Smooth muscle cell of the brain vasculature (primary cell): Measurements from ENCODE around the gene TLE3.
"Not testable (repeated sequence)": the region's sequence is repeated elsewhere in the genome, so short reads cannot be mapped to it uniquely, and the experiment has no call there.

Experiments
- DNase-seq: peaks from one replicate; pipeline ENCODE4 v3.0.0-alpha.2; 2012; ENCODE audit warnings: low read depth, low spot score

TLE3 gene

GRCh38 chr15:70097321-70098152 lies at the start of gene TLE3:
Gene TLE3, minus strand, starts transcription at chr15:70097917. Its CDS starts 1,119 bp downstream, at chr15:70096798.
- peak; percentile 95 for DNase-seq

GRCh38 chr15:70147178-70147760 lies 49.6 kb upstream of the TLE3 start:
- peak; percentile 73 for DNase-seq

- DNase-seq: no peak
Observed at GRCh38 chr15:70146771-70147170, 49.1 kb upstream of the TLE3 start.

GRCh38 chr15:70146162-70146561 lies 48.4 kb upstream of the TLE3 start:
- no peak for DNase-seq

- DNase-seq: no peak
Observed at GRCh38 chr15:70145261-70145660, 47.5 kb upstream of the TLE3 start.

GRCh38 chr15:70142322-70143191 lies 44.8 kb upstream of the TLE3 start:
- no peak for DNase-seq

GRCh38 chr15:70142072-70142321 lies 44.3 kb upstream of the TLE3 start:
- DNase-seq: no peak

- no peak for DNase-seq
Observed at GRCh38 chr15:70141376-70142071, 43.8 kb upstream of the TLE3 start.

- no peak for DNase-seq
Observed at GRCh38 chr15:70140543-70141375, 43.0 kb upstream of the TLE3 start.

GRCh38 chr15:70140025-70140542 lies 42.4 kb upstream of the TLE3 start:
- no peak for DNase-seq

GRCh38 chr15:70137967-70138366 lies 40.2 kb upstream of the TLE3 start:
- DNase-seq: no peak

- not testable (repeated sequence) for DNase-seq
Observed at GRCh38 chr15:70137021-70137420, 39.3 kb upstream of the TLE3 start.

- DNase-seq: no peak
Observed at GRCh38 chr15:70133781-70134421, 36.2 kb upstream of the TLE3 start.

- DNase-seq: no peak
Observed at GRCh38 chr15:70133296-70133695, 35.6 kb upstream of the TLE3 start.

- no peak for DNase-seq
Observed at GRCh38 chr15:70132571-70132970, 34.9 kb upstream of the TLE3 start.

GRCh38 chr15:70132139-70132538 lies 34.4 kb upstream of the TLE3 start:
- no peak for DNase-seq

- DNase-seq: no peak
Observed at GRCh38 chr15:70128414-70129140, 30.9 kb upstream of the TLE3 start.

- no peak for DNase-seq
Observed at GRCh38 chr15:70127770-70128413, 30.2 kb upstream of the TLE3 start.

GRCh38 chr15:70127288-70127746 lies 29.6 kb upstream of the TLE3 start:
- DNase-seq: no peak
